Left kidney (tissue), 8 donors: Measurements from ENCODE around the gene EZH1. TPM values are rescaled to one million over a fixed set of nuclear protein-coding genes. Genes with fewer than 3 reads are reported as not detected.

Source experiments
- DNase-seq: peaks from one replicate; pipeline ENCODE4 v3.0.0-alpha.2; 2013
- long read RNA-seq, 8 donors: transcript quantifications; one replicate each; lab custom pipeline, GENCODE V29; 2026
- polyA plus RNA-seq: library from polyadenylated mRNA; unstranded; fragments of 120-200 nt; gene quantifications from one replicate; pipeline ENCODE4 v1.2.1, GENCODE V29; 2013; ENCODE audit not compliant: insufficient read length

Gene EZH1
- 58.7 TPM for polyA plus RNA-seq
- long read RNA-seq, donor 1: 0 reads
- long read RNA-seq, donor 2, partial matches to known transcripts: 0 of 1 reads
- long read RNA-seq, donor 2, other reads (novel, unspliced or antisense): 0 of 1 reads
- long read RNA-seq, donor 3: 0 reads
- long read RNA-seq, donor 4, partial matches to known transcripts: 0 of 14 reads
- long read RNA-seq, donor 4, other reads (novel, unspliced or antisense): 14 of 14 reads
- long read RNA-seq, donor 5, full-length matches to known transcripts: 3 of 365 reads
- long read RNA-seq, donor 5, partial matches to known transcripts: 319 of 365 reads
- long read RNA-seq, donor 5, other reads (novel, unspliced or antisense): 43 of 365 reads
- long read RNA-seq, donor 6, full-length matches to known transcripts: 3 of 3 reads
- long read RNA-seq, donor 6, partial matches to known transcripts: 0 of 3 reads
- long read RNA-seq, donor 6, other reads (novel, unspliced or antisense): 0 of 3 reads
- long read RNA-seq, donor 7, partial matches to known transcripts: 0 of 1 reads
- long read RNA-seq, donor 7, other reads (novel, unspliced or antisense): 0 of 1 reads
- long read RNA-seq, donor 8, partial matches to known transcripts: 5 of 5 reads
- long read RNA-seq, donor 8, other reads (novel, unspliced or antisense): 0 of 5 reads

- DNase-seq: peak; percentile 92
Measured at GRCh38 chr17:42744806-42745617, at the start of gene EZH1. TSS of gene EZH1 (minus strand) at chr17:42745040. CDS start at chr17:42728941, 16,099 bp downstream.

- no peak for DNase-seq
Measured at GRCh38 chr17:42792545-42792944, 47.7 kb upstream of the EZH1 start.

- DNase-seq: no peak
Measured at GRCh38 chr17:42791948-42792347, 47.1 kb upstream of the EZH1 start.

DNA sequence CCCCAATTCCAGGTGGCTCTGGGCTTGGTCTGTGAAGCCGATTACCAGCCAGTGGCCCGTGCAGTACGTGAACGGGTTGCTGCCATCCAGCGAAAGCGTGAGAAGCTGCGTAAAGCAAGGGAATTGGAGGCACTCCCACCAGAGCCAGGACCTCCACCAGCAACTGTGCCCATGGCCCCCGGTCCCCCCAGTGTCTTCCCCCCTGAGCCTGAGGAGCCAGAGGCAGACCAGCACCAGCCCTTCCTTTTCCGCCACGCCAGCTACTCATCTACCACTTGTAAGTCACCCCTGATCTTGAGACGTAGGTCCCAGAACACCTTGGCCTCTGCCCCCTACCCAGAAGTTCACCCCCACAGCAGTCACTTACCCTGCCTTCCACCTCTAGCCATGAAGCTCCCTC is 42.4 kb upstream of the EZH1 start:
- no peak for DNase-seq

DNA sequence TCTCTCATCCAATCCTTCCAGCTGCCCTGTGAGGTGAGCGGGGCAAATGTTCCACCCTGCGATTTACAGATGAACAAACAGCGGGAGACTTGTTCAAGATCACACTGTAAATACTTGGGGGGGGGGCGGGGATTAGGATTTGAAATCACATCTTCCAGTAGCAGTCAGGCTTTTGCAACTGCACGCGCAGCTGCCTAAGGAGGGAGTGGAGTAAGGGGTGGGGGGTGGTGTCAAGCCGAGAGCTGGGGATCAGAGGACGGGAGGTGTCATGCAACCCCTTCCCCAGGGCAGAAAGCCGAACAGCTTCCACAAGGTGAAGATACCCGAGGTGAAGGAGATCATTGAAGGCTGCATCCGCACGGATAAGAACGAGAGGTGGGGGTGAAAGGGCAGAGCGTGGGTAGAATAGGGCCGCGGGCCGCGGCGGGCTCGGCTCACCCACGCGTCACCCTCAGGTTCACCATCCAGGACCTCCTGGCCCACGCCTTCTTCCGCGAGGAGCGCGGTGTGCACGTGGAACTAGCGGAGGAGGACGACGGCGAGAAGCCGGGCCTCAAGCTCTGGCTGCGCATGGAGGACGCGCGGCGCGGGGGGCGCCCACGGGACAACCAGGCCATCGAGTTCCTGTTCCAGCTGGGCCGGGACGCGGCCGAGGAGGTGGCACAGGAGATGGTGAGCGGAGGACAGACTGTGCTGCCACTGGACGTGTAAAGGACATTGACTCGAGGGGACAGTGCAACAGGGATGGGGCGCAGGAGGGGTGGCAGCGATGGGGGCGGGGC is 40.2 kb upstream of the EZH1 start:
- DNase-seq: no peak

DNA sequence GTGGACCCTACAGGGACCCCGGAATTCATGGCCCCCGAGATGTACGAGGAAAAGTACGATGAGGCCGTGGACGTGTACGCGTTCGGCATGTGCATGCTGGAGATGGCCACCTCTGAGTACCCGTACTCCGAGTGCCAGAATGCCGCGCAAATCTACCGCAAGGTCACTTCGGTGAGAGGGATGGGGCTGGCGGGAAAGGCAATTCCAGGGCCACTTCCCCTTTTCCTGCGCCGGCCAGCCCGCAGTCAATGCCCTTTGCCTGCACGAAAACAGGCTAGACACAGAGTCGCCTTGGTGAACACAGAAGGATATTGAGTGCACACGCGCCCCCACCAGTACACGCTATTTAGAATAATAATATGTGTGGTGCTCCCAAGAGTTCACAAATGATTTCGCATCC is 39.6 kb upstream of the EZH1 start:
- DNase-seq: no peak

DNA sequence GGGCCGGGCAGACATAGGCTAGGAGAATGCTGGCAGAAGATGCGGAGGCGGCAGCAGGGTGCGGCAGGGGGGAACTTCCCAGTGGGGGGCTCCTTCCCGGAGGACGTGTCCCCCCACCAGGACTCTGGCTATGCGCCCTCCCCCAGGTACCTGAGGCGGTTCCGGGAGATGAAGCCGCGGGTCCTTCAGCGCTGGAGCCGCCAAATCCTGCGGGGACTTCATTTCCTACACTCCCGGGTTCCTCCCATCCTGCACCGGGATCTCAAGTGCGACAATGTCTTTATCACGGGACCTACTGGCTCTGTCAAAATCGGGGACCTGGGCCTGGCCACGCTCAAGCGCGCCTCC is 38.9 kb upstream of the EZH1 start:
- DNase-seq: no peak

DNA sequence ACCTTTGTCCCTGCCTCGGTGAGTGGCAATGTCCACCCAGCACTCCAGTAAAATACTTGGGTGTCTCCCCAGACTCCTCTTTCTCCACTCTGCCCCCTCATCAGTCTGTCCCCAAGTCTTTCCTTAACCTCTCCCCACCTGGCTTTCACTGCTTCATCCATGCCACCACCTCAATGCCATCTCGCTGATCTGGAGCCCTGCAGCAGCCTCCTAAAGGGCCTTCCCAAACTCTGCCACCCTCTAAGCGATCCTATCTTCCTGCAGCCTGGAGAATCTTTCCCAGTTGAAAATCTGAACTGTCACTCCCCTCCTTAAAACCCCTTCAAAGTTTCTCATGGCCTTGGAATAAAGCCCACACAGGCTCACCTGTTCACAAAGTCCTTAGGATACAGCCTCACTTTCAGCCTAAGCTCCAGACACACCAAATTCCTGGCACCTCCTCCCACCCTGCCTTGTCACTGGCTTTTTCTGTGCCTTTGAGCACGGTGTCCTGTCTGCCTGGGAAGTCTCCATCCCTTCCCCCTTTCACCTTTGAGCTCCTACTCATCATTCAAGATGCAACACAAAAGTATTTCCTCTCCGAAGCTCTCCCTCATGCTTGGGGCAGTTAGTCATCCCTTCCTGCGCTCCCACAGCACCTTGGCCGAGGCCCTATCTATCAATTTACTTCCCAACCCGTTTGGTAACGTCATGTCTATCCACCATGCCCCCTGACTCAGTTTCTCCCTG is 38.4 kb upstream of the EZH1 start:
- DNase-seq: no peak

- no peak for DNase-seq
Measured at GRCh38 chr17:42782166-42783061, 37.6 kb upstream of the EZH1 start.

- no peak for DNase-seq
Measured at GRCh38 chr17:42781639-42782165, 36.9 kb upstream of the EZH1 start.

DNA sequence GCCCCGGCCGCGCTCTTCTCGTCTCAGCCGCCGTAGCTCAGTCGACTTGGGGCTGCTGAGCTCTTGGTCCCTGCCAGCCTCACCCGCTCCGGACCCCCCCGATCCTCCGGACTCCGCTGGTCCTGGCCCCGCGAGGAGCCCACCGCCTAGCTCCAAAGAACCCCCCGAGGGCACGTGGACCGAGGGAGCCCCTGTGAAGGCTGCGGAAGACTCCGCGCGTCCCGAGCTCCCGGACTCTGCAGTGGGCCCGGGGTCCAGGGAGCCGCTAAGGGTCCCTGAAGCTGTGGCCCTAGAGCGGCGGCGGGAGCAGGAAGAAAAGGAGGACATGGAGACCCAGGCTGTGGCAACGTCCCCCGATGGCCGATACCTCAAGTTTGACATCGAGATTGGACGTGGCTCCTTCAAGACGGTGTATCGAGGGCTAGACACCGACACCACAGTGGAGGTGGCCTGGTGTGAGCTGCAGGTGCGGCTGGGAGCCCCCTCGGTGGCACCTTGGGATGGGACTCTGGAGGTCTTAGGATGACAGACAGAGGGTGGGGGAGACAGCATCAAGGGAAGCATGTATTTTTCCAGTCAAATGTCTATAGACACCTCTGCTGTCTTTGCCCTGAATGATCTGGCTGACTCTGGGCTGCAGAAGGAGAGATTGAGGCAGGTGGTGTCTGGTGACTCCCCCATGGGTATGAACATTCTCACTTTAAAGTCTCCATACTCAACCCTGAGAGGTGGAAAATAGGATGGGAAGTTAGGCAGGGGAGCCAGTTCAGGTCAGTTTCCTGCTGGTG is 36.2 kb upstream of the EZH1 start:
- no peak for DNase-seq

- no peak for DNase-seq
Measured at GRCh38 chr17:42779936-42780850, 35.4 kb upstream of the EZH1 start, which contains the start of gene WNK4. TSS of gene WNK4 (plus strand) at chr17:42780610. CDS start at chr17:42780699, 89 bp downstream.

DNA sequence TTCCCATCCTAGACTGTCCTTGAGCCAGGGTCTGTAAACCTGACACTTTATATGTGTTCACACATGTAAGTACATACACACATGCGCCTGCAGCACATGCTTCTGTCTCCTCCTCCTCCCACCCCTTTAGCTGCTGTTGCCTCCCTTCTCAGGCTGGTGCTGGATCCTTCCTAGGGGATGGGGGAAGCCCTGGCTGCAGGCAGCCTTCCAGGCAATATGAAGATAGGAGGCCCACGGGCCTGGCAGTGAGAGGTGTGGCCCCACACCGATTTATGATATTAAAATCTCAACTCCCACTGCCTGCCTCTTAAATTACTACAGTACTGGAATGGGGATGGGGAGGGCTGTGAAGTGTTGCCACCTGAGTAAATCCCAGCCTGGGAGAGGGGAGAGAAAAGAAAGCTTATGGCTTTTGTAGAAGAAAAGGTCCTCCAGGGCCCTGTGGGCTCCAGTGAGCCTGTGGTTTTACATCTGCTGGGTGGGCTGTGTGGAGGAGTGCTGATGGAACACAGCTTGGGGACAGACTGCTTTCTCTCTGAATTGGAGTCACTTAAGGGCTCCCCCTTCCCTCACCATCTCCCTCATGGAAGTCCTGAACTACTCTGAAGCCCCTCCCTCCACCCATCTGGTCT is 34.6 kb upstream of the EZH1 start:
- no peak for DNase-seq

DNA sequence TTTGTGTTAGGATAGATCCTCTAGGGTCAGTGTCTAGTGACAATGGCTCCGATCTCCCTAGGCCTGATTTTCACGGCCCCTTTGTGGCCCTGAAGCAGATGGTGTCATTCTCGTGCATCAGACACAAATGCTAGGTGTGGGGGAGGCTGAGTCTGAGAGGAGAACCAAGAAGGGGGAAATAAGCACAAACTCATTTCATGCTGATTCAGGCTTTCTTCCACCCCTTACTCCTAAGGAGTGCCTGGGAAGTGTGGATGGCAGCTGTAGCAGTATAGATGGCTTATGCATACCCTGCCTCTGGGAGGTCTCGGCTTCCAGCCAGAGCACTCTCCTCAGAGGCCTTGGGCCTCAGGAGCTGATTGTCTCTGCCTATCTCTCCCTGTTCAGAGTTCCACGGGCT is 33.7 kb upstream of the EZH1 start:
- no peak for DNase-seq

DNA sequence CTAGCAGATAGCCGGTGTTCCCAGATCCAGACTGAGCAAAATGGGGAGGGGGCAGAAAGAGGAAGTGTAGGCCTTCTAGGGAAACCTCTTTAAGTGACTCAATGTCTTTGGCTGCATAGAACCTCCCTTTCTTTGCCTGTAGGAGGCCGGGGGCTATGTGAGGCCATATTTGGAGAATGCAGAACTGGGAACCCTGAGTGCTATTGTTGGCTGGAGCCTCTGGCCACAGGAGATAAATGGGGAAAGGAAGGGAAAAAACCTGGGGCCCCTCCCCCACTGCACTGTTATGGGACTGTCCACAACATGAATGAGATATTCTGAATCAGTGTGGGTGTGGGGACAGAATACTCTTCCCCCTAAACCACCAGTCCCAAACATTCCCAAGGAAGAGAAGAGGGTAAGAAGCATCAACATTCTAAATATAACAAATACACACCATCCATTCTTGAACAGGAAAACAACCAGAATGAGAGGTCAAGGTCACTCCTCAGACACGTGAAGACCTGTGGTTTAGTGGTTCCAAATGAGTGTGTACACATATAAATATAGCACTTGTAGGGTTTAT is 30.8 kb upstream of the EZH1 start:
- DNase-seq: no peak

DNA sequence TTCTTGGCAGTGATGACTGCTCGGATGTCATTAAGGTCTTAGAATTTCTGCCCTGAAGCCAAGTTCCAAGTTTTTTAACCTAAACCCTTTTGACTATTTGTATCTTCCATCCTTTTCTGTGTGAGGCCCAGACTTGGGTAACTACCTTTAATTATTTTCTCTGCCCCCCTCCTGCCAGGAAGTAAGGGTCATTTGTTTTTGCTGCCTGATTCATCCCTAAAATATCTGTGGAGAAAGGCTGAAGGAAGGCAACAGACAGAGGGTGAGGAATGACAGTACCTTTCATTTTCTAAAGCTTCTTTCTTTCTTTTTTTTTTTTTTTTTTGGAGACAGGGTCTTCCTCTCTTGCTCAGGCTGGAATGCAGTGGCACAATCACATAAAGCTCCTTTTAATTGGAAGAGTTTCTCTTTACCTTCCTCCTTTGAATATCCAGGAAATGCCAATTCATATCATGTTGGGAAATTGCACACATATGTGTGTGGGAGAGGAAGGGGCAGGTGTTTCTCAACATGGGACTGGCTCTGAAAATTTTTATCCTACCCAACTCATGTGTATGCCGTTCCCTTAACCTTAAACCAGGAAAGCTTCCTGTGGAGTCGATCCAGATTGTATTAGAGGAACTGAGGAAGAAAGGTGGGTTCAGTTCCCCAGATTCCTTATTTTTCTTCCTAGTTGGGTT is 29.4 kb upstream of the EZH1 start:
- DNase-seq: no peak
